GM21423 (cell line): Measurements from ENCODE around the gene NEAT1.
A peak's percentile ranks its signal among the peaks of the same experiment; 100 is the strongest.

Source experiments
- ATAC-seq: cut with Tn5 transposase; IDR thresholded peaks from one replicate; pipeline ENCODE4 v1.9.1; 2021; ENCODE audit warnings: mild to moderate bottlenecking, moderate library complexity; ENCODE audit not compliant: unreplicated experiment

The NEAT1 gene

DNA sequence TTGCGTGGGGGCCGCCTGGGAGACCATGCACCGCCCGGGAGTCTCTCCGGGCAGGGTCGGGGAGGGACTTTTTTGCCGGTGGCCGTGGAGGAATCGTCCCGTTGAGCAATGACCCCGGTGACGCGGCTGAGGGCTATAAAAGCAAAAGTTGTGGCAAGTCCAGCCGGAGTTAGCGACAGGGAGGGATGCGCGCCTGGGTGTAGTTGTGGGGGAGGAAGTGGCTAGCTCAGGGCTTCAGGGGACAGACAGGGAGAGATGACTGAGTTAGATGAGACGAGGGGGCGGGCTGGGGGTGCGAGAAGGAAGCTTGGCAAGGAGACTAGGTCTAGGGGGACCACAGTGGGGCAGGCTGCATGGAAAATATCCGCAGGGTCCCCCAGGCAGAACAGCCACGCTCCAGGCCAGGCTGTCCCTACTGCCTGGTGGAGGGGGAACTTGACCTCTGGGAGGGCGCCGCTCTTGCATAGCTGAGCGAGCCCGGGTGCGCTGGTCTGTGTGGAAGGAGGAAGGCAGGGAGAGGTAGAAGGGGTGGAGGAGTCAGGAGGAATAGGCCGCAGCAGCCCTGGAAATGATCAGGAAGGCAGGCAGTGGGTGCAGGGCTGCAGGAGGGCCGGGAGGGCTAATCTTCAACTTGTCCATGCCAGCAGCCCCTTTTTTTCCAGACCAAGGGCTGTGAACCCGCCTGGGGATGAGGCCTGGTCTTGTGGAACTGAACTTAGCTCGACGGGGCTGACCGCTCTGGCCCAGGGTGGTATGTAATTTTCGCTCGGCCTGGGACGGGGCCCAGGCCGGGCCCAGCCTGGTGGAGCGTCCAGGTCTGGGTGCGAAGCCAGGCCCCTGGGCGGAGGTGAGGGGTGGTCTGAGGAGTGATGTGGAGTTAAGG, at the start of gene NEAT1:
Gene NEAT1 (plus strand): TSS at position 166 of the 883 bp plus-strand sequence.
- ATAC-seq: no peak

DNA sequence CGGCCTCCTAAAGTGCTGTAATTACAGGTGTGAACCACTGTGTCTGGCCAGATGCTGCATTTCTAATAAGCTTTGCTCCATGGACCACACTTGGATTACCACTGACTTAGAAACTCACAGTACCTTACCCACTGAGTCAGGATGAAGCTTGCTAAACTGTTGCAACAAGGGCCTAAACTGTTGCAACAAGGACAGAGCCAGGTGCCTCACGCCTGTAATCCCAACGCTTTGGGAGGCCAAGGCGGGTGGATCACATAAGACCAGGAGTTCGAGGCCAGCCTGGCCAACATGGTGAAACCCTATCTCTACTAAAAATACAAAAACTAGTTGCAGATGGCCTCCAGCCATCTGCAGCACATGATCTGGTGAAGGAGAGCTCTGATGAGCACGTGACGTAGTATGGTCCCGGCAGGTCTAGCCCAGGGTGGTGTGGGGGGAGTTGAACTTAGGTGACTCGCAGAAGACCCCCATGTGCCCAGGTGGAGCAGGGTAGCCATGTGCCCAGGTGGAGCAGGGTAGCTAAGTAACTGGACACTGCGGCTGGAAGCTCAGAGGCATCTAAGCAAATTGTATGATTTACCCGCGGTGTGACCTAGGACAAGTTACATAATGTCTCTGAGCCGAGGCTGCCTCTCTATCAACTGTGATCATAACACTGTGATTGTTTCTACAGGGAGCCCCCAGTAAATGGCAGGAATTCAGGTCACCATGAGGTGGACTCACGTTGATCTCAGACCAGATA, 48.6 kb upstream of the NEAT1 start:
- ATAC-seq: no peak

DNA sequence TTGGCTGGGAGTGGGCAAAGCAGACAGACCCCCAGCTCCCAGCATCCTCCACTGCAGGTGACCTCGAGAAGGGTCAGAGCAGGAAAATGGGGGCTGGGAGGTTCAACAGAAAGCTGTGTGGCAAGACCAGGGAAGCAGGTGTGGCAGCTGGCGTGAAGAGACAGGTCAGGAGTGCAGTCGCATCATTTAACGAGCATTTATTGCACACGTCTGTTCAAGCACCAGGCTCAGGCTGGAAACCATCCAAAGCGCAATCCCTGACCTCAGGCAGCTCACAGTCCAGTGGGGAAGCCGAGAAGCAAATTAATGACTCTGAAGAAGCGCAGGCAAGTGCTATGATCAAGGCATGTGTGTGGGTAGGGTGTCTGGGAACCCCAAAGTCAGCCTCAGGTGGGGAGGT, 47.6 kb upstream of the NEAT1 start:
- no peak for ATAC-seq

DNA sequence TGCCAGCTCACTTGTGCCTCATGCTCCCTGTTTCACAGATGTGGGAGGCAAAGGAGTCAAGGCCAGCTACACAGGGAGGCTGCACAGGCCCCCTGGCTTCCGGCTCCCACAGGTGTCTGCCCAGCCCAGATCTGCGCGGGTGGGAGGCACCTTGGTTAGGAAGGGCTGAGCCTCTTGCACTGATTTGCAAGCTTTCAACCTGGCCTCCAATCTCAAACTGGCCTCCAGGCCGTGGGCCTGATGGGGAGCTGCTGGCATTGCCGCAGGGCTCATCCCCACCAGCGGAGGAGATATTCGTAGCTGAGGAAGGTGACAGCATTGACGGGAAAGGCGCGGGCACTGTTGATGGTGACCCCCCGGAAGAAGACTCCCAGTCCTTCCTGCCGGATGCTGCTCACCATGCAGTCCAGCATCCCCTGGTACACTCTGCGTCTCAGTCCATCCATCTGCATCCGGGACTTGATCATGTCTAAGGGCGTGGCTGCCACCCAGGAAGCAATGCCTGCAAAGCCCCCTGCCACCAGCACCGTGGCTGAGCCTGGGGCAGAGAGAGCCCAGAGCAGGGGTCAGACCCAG, 46.4 kb upstream of the NEAT1 start:
- ATAC-seq: no peak

DNA sequence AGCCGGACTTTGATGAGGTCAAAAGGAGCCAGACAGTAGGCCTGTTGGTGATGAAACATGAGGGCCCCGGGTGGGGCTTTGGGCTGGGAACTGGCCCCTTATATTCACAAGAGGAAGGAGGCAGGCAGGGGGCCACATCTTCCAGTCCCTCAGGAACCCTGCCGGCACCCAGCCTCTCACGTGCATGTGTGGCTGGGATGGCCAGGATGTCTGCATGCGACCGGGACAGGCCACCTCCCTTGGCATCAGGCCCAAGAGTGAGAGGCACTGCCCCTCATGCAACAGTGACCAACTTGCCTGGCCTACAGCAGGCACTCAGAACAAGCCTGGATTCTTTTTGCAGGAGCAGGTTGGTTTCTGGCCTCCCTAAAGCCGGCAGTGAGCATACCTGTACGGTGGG, 45.6 kb upstream of the NEAT1 start:
- no peak for ATAC-seq

DNA sequence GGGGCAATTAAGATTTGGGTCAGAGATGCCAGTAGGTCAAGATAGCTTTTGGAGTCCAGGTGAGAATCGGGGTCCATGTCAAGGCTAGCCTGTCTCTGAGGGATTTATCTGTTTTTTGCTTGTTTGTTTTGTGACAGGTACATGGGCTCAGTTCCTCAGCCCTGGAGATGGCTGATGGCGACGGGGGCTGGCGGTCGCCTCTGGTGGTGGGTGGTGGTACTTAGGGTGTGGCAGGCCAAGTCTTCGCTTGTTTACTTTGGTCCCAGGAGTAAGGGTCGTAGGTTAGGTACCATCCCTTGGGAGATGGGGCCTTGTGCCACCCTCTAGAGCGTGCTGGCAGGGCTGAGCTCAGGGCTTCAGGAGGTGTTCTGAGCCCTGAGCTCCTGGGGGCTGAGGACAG, 44.8 kb upstream of the NEAT1 start:
- no peak for ATAC-seq

DNA sequence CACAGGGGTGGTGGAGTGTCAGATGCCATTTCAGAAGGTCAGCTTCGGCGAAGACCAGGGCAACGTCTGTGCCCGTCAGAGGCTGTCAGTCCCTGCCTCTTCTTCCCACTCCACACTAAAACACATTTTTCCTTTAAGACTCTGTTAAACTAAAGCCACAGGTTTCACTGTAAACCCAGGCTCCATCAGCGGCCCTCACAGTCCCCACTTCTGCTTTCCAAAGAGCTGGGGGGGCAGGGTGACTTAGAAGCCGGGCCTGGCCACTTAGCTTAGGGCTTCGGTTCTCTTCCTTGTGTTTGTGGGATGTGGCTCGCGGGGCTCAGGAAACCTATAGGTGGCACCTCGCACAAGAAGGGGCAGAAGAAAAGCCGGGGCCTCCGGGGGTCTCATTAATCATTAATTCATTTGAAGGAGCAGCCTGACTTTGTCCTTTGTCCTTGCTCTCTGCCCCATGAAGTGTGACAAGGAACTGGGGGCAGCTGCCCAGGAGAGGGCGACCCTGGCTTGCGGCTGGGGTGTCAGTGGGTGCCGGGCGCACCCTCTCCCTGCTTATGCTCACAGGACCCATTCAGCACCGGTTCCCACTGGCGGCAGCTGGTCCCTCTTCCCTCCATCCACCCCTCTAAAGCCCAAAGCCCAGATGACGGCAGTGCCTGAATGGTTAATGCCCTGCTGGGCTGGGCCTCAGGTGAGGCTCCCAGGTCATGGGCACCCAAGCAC, 44.2 kb upstream of the NEAT1 start:
- ATAC-seq: no peak

DNA sequence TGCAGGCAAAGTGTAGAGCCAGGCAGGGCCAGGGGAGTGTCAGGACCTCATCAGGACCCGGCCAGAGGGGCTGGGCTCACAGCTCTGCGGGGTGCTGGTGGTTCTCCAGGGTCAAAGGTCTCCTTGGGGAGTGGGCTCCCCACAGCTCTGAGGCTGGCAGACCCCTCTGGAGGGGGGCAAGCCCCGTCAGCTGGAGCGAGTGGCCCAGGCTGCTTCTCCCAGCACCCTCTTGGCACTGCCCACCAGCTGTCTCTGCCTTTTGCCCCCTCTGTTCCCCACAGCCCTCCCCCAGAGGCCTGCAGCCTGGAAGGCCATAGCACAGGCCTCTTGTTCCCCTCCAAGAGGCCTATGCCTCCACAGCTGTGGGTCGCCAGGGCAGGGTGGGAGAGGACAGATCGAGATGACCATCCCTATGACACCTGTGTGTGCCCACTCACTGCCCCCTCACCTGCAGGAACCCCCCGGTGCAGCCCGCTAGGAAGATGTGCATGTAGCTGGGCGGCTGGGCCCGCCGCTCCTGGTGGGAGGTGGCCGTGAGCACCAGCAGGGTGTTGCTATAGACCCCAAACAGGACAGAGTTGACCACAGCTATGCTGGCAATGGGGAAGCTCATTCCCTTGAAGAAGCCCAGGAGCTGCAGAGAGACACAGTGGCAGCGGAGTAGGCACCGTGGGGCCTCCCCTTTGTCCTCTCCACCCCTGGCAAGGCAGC, 43.5 kb upstream of the NEAT1 start:
- no peak for ATAC-seq

DNA sequence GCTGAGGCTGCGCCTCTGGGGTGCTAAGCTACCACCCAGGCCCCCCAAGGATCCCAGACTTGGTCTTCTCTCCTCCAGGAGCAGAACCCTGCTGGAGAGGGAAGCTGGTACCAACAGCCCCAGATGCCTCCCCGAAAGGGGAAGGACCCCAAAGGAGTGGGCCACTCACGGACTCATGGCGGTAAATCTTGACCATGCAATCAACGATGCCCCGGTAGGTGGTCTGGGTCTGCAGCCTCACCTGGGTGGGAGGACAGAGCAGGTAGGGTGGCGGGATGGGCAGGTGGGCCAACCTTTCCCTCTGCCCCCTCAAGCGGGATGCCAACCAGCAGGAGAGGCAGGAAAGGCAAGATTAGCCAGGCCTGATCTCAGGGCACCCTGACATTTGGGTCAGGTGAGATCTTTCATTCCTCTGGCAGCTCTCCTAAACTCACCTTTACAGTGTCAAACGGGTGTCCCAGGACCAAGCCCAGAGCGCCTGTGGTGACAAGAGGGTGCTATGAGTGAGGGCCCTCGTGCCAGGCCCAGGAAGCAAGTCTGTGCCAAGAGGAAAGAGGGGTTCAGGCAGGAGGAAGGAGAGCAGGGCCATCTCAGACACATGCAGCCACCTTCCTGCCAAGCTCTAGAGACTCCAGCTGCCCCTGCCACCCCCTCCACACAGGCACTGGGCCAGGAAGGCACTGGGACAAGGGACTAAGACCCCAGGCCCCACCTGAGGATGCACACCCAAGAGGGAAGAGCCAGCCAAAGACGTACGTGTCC, 42.7 kb upstream of the NEAT1 start:
- ATAC-seq: no peak

DNA sequence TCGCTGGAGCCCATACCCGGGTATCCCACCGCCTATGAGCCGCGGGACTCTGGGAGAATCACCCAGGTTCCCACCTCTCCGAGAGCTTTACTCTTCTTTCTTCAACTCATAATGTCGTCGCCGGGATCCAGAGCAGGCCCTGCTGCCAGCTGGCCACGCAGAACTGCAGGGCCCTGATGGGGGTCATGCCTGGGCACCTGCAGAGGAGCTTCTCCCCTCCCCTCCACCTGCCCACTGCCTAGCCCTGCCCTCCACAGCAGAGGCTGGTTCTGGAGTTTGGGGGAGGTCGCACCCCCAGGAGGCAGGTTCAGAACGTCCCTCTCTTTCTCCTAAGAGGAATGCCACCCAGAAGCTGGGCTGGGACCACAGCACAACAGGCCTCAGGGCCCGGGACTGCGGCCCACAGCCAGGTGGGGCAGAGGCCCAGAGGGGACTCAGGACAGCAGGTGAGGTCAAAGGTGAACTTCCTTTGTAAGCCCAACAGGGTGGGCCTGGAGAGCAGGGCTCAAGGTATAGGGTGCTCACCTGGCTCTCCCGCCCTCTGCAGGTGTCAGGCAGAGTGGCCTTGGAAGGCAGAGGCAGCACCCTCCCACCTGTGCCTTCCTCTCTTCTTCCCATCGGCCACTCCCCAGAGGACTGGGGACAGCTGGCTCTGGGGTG, 42.0 kb upstream of the NEAT1 start:
- no peak for ATAC-seq

DNA sequence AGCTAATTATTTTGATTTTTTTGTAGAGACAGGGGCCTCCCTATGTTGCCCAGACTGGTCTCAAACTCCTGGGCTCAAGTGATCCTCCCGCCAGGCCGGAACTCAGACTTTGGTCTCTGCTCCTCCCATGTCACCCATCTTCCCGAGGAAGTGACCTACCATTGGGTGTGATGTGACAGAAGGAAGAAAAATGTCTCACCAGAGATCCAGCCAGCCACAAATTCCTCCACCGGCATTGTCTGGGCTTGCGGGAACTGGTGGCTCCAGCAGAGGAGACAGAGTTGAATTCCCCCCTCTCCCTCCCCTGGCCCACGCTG, 40.9 kb upstream of the NEAT1 start:
- no peak for ATAC-seq

DNA sequence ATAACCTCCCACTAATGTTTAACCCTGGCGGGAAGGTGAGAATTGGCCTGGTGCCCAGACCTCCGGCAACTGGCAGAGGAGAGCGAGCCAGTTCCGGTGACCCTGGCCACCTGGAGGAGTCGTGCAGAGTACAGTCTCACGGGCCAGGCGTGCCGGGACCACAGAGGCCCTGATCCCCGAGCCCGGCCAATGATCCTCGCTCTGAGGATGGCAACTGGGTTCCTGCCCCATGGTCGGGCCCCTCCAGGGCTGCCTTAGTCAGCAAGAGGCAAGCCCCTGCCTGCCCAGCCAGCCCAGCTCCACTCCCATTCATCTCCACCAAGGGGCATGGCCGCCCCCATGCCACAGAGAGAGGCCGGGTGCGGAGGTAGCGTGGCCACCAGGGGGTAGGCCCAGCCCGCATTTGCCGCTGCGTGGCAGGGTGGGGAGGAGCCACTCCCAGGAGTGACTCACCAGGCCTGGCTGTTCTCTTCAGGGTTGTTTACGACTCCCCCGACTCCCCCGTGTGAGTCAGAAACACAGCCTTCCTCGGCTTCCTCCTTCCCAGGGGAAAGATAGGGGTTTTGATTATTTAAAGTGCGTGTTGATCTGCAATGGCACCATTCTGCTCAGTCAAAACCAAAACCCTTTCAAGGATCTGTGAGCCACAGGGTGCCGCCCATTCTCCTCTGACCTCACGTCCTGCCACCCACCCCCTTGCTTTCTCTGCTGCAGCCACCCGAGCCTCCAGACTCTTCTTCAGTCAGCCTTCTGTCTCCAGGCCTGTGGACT, 40.4 kb upstream of the NEAT1 start, which contains the start of gene SLC25A45:
Gene SLC25A45 (minus strand): TSS at position 614 of the 771 bp plus-strand sequence. CDS start 695 bp downstream, outside the sequence.
- peak; percentile 62 for ATAC-seq

DNA sequence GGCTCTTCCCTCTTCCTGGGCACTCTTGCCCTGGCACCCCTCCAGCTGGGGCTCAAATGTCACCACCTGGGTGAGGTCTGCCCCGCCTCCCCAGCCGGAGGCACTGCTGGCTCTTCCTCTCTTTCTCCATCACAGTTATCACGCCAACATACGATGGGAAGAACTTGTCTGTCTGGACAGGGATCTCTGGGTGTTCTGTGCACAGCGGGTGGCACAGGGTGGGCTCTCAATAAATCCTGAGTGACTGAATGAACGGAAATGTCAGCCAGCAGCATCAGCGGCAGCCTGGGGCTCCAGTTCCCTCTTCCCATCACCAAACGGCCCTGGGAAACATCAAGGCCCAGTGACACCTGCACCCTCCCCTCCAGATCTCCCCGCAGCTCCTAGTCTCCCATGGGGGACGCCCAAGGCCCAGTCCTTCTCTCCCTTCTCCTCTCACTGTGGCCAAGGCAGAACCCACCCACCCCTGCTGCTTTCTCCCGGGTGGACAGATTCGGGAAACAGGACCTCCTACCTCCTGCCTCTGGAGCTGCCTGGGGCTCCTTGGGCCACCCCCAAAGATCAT, 39.7 kb upstream of the NEAT1 start:
- ATAC-seq: no peak

DNA sequence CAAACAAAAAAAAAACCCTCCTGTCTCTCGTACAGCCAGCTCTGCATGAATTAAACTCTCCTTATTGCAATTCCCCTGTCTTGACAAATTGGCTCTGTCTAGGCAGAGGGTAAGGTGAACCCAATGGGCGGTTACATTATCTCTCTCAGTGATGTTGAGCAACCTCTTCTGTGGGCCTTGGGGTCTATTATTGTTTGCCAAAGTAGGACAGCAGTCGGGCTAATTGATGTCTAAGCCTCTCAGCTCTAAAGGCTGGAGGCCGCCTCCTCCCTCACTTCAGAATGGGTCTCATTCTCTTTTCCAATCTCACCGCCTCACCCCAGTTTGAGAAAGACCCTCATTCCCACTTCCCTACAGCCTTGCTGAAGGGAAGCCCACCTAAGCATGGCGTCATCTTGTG, 38.8 kb upstream of the NEAT1 start:
- no peak for ATAC-seq

DNA sequence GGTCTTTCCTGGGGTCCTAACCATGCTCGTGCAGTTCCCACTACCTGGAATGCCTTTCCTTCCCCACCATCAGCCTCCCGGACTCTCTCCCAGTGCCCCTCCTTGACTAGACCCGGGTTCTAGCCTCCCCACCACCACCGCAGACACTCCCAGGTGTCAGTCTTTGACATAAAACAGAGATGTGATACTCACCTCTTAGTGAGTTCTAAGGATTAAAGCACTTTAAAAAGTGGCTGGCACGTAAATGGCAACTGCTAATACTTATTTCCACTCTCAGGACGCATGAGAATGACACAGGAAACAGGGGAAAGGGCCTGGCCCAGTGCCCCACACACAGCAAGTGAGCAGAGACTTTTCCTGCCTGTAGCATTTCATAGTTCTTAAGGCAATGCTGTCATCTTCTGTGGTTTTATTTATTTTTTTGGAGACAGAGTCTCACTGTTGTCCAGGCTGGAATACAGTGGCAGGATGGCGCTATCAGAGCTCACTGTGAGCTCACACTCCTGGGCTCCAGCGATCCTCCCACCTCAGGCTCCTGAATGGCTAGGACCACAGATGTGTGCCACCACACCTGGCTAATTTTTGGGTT, 38.2 kb upstream of the NEAT1 start:
- ATAC-seq: no peak

DNA sequence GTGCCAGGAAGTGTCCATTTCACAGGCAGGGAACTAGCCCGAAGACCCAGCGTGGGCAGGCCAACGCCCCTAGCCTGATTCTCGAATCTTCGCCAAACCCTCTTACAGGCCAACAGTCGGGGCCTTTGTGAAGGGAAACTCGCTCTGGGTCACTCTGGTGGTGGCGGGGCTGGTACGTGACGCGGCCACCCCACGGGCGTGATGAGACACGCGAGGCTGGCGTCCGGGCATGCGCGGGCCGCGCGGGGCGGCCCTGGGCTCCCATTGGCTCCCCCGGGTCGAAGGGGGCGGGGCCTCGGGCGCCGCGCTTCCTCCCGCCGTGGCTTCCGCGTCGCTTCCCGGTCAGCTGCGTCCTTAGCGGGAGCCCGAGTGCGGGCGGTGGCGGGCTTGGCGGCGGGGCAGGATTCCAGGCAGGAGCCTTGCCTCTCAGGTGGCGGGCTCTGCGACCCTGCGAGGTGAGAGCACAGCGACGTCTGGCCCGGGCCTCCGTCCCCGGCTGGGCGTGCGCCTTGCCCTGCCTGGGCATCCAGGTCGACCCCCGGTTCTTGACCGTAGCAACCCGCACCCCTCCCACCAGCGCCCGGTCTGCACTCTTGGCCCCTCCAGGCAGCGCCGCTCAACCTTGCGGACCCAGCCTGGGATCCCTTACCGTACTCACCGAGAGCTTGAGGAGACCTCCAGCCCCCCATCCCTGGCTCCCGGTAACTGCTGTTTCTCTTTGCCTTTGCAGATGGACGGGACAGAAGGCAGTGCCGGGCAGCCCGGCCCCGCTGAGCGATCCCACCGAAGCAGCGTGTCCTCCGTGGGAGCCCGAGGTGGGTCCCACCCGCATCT, 36.1 kb upstream of the NEAT1 start, which contains the start of gene FRMD8:
Gene FRMD8 (plus strand): TSS at position 331 of the 834 bp plus-strand sequence. CDS start 400 bp downstream, at position 731.
- ATAC-seq: peak; percentile 34

DNA sequence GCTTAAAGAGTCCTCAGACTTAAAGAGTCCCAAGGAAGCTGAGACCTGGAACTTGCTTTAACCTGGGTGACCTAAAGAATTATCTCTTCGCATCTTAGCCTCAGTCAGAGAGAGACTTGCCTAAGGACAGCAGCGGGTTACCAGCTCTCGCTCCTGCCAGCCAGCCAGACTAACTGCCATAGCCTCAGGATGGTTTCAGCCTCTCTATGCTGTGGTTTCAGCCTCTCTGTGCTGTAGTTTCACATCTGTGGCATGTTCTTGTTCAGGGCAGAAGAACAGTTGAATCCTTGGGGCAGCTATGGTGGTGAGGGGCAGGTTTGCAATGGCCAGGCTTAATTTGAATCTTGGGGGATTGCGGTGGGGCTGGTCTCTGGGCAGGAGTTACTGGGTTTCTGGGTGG, 33.9 kb upstream of the NEAT1 start:
- ATAC-seq: no peak
